Duodenal mucosa (tissue), 2 donors: ENCODE results near the gene CSNK1E.
A peak's percentile ranks its signal among the peaks of the same experiment; 100 is the strongest.

Source experiments
- H3K27ac ChIP-seq: one replicate; pipeline ENCODE4 v1.7.0; 2013; ENCODE audit warnings: low read depth, low read length
- H3K27me3 ChIP-seq, 2 donors: one replicate each; pipeline ENCODE4 v1.7.0; 2013; ENCODE audit warnings: low read length in 2 of 2, control low read depth in 1 of 2; ENCODE audit not compliant: insufficient read depth in 2 of 2, control insufficient read depth in 1 of 2
- H3K36me3 ChIP-seq, 2 donors: one replicate each; pipeline ENCODE4 v1.7.0; 2013; ENCODE audit warnings: low read length in 2 of 2, control low read depth in 1 of 2; ENCODE audit not compliant: insufficient read depth in 2 of 2, control insufficient read depth in 1 of 2
- H3K4me1 ChIP-seq, 2 donors: one replicate each; pipeline ENCODE4 v1.7.0; 2013; ENCODE audit warnings: low read length in 2 of 2, control low read depth in 1 of 2; ENCODE audit not compliant: insufficient read depth in 2 of 2, control insufficient read depth in 1 of 2
- H3K4me3 ChIP-seq, 2 donors: one replicate each; pipeline ENCODE4 v1.7.0; 2013; ENCODE audit warnings: low read length in 2 of 2, low read depth in 1 of 2
- H3K9ac ChIP-seq, 2 donors: one replicate each; pipeline ENCODE4 v1.7.0; 2013; ENCODE audit warnings: low read length in 2 of 2, low read depth in 1 of 2
- H3K9me3 ChIP-seq, 2 donors: one replicate each; pipeline ENCODE4 v1.7.0; 2013; ENCODE audit warnings: low read length in 2 of 2, control low read depth in 1 of 2; ENCODE audit not compliant: control insufficient read depth in 1 of 2

Gene CSNK1E

DNA sequence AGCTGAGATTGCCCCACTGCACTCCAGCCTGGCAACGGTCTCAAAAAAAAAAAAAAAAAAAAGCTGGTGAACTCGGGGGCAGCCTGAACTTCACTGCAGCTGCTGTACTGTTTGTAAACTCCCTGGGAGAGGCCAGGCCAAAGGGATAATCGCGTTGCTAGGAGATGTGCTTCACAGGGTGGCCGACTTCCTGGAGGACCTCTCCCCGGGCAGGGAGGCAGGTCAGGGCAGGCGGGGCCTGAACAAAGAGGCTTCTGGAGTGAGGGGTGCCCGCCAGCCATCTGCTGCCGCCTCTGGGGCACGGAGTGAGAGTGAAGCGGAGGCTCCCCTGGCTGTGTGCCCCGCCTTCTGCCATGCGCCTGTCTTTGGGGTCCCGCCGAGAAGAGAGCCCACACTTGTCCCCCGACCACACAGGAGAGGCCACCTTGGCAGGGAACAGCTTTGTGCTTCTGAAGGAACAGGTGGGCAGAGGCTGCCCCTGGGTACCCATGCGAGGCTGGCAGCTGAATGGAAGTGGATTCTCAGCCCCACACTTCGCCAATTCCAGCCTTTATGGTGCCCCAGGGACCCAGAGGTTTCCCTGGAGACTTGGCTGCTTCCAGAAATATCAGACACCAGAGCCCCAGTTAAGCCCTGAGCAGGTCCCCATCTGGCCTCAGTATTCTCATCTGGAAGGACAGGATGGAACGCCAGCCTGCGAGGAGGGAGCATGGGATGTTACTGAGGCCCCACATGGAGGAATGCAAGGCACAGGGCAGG is 74.0 kb downstream of the CSNK1E start:
- no peak overlapping the region for H3K4me3 ChIP-seq
- H3K27ac ChIP-seq = peak overlapping the region; percentile 52
- no peaks in the 10 kb centered on the region for H3K9me3 ChIP-seq
- no peaks in the 10 kb centered on the region for H3K27me3 ChIP-seq
- peak overlapping the region in 1 of 2 donors; percentile 32 for H3K9ac ChIP-seq
- H3K36me3 ChIP-seq = peaks cover 20 to 31% of the 10 kb centered on the region in 2 donors
- peaks cover 52 to 57% of the 10 kb centered on the region in 2 donors for H3K4me1 ChIP-seq

DNA sequence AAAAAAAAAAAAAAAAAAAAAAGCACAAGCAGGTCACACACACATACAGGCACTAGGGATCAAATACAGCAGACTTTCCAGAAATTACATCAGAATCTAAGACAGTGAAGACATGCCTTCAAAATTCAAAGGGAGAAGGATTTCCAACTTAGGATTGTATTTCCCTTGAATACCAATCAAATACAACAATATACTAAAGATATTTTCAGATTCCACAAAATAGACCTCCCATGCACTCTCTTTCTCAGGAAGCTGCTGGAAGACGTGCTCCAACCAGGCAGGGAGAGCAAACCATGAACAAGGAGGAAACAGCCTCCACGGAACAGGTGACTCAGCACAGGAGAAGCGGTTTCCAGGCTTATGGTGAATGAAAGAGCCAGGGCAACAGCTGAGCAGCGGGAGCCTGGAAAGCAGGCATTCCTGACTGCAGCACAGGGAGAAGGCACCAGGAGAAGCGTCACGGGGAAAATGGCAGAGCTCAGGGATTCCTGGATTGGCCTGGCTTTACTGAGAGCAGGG is 76.4 kb downstream of the CSNK1E start:
- H3K27me3 ChIP-seq = no peaks in the 10 kb centered on the region
- peaks cover 48 to 50% of the 10 kb centered on the region in 2 donors for H3K4me1 ChIP-seq
- no peak overlapping the region for H3K9ac ChIP-seq
- peaks cover 6 to 19% of the 10 kb centered on the region in 2 donors for H3K36me3 ChIP-seq
- H3K27ac ChIP-seq = no peak overlapping the region
- H3K4me3 ChIP-seq = no peak overlapping the region
- no peaks in the 10 kb centered on the region for H3K9me3 ChIP-seq
